ENCODE measurements around the gene STXBP6. TPM values are rescaled to one million over a fixed set of nuclear protein-coding genes. Genes with fewer than 3 reads are reported as not detected.

STXBP6 gene
- total RNA-seq, 2 experiments from 2014 or later: not detected

- no peak for DNase-seq
- Mint-ChIP-seq H3K27me3 (peaks cover 55% of the 10 kb centered on the region), H3K9me3 (peaks cover 3% of the 10 kb centered on the region), H3K4me1 (ENCODE audit: low read depth) (no peaks in the 10 kb centered on the region), H3K36me3 (ENCODE audit: low read depth) (no peaks in the 10 kb centered on the region), H3K27ac (no peak overlapping the region), H3K4me3 (no peak overlapping the region)
- TF ChIP-seq, protein P1, sequence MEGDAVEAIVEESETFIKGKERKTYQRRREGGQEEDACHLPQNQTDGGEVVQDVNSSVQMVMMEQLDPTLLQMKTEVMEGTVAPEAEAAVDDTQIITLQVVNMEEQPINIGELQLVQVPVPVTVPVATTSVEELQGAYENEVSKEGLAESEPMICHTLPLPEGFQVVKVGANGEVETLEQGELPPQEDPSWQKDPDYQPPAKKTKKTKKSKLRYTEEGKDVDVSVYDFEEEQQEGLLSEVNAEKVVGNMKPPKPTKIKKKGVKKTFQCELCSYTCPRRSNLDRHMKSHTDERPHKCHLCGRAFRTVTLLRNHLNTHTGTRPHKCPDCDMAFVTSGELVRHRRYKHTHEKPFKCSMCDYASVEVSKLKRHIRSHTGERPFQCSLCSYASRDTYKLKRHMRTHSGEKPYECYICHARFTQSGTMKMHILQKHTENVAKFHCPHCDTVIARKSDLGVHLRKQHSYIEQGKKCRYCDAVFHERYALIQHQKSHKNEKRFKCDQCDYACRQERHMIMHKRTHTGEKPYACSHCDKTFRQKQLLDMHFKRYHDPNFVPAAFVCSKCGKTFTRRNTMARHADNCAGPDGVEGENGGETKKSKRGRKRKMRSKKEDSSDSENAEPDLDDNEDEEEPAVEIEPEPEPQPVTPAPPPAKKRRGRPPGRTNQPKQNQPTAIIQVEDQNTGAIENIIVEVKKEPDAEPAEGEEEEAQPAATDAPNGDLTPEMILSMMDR (IDR thresholded peaks at IDR 0.05): no peak
- H3K4me1 ChIP-seq (ENCODE audit: insufficient read depth, low read length): no peaks in the 10 kb centered on the region
- H3K9me3 ChIP-seq (ENCODE audit: control insufficient read depth in 1 of 2, insufficient read depth in 1 of 2, low read length in 2 of 2): no peaks in the 10 kb centered on the region
- ATAC-seq (ENCODE audit: poor library complexity): no peak
- no peaks in the 10 kb centered on the region for H3K36me3 ChIP-seq (ENCODE audit: insufficient read depth, low read length)
- intact Hi-C loops (cut with DNase I, micrococcal nuclease): no loop called here
- POLR2A ChIA-PET: no interaction called here
- H3K4me3 ChIP-seq (ENCODE audit: low read length): no peak overlapping the region
- H3K27ac ChIP-seq (ENCODE audit: low read depth in 1 of 2, low read length in 2 of 2): no peak overlapping the region
- H3K27me3 ChIP-seq (ENCODE audit: control insufficient read depth in 1 of 2, insufficient read depth in 2 of 2, low read length in 2 of 2): peaks cover 3 to 32% of the 10 kb centered on the region in 2 experiments
- CTCF ChIA-PET: no interaction called here
Measured at GRCh38 chr14:24766434-24766833, 283.5 kb downstream of the STXBP6 start.

GRCh38 chr14:24761141-24761540, 288.8 kb downstream of the STXBP6 start:
- intact Hi-C loops (cut with DNase I, micrococcal nuclease): no loop called here
- ChIA-PET CTCF (no interaction called here), POLR2A (no interaction called here)
- H3K4me3 ChIP-seq (ENCODE audit: low read length): no peak overlapping the region
- H3K4me1 ChIP-seq (ENCODE audit: insufficient read depth, low read length): no peaks in the 10 kb centered on the region
- H3K9me3 Mint-ChIP-seq: peaks cover 5% of the 10 kb centered on the region
- no peaks in the 10 kb centered on the region for H3K36me3 Mint-ChIP-seq (ENCODE audit: low read depth)
- H3K27ac Mint-ChIP-seq: no peak overlapping the region
- DNase-seq (no peak), ATAC-seq (ENCODE audit: poor library complexity) (no peak)
- no peak overlapping the region for H3K4me3 Mint-ChIP-seq
- H3K27me3 Mint-ChIP-seq: peaks cover 29% of the 10 kb centered on the region
- TF ChIP-seq, protein P1 (IDR thresholded peaks at IDR 0.05): no peak
- no peaks in the 10 kb centered on the region for H3K36me3 ChIP-seq (ENCODE audit: insufficient read depth, low read length)
- peaks cover 4 to 6% of the 10 kb centered on the region in 2 experiments for H3K27me3 ChIP-seq (ENCODE audit: control insufficient read depth in 1 of 2, insufficient read depth in 2 of 2, low read length in 2 of 2)
- H3K27ac ChIP-seq (ENCODE audit: low read depth in 1 of 2, low read length in 2 of 2): no peak overlapping the region
- no peaks in the 10 kb centered on the region for H3K4me1 Mint-ChIP-seq (ENCODE audit: low read depth)
- H3K9me3 ChIP-seq (ENCODE audit: control insufficient read depth in 1 of 2, insufficient read depth in 1 of 2, low read length in 2 of 2): no peaks in the 10 kb centered on the region

Measured in CD4-positive, alpha-beta T cell (primary cell).